PFSK-1 (cell line): ENCODE measurements around the gene SPACA6.

Source experiments
- POLR2AphosphoS5 ChIP-seq: IDR thresholded peaks from 2 replicates; pipeline ENCODE4 v1.6.1; 2012; ENCODE audit warnings: low read depth, mild to moderate bottlenecking, control low read depth, low read length, moderate library complexity
- TAF1 ChIP-seq: IDR thresholded peaks from 2 replicates; pipeline ENCODE4 v1.6.1; 2012; ENCODE audit warnings: low read length, control low read depth, borderline replicate concordance; ENCODE audit not compliant: insufficient read depth
- TF ChIP-seq, protein P1 (sequence below), 2 experiments: IDR thresholded peaks; 2 replicates each; pipeline versions ENCODE4 v1.6.1 to v1.8.0; 2011 to 2012; ENCODE audit warnings: low read depth in 2 of 2, low read length in 2 of 2, control low read depth in 1 of 2, inconsistent platforms in 1 of 2, mild to moderate bottlenecking in 1 of 2, moderate library complexity in 1 of 2; ENCODE audit not compliant: insufficient read depth in 1 of 2

DNA sequence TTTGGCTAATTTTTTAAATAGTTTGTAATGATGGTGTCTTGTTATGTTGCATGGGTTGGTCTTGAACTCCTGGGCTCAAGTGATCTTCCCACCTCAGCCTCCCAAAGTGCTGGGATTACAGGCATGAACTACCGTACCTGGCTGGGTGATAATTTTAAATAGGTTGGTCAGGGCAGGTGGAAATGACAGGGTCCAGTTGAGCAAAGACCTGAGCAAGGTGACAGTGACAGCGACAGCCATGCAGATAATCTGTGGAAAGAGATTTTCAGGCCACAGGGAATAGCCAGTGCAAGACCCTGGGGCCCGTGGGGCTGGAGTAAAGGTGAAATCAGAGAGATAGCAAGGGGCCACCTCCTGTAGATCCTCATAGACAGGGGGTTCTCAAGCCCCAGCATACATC, 3.5 kb downstream of the SPACA6 start:
- TF ChIP-seq, protein P1, sequence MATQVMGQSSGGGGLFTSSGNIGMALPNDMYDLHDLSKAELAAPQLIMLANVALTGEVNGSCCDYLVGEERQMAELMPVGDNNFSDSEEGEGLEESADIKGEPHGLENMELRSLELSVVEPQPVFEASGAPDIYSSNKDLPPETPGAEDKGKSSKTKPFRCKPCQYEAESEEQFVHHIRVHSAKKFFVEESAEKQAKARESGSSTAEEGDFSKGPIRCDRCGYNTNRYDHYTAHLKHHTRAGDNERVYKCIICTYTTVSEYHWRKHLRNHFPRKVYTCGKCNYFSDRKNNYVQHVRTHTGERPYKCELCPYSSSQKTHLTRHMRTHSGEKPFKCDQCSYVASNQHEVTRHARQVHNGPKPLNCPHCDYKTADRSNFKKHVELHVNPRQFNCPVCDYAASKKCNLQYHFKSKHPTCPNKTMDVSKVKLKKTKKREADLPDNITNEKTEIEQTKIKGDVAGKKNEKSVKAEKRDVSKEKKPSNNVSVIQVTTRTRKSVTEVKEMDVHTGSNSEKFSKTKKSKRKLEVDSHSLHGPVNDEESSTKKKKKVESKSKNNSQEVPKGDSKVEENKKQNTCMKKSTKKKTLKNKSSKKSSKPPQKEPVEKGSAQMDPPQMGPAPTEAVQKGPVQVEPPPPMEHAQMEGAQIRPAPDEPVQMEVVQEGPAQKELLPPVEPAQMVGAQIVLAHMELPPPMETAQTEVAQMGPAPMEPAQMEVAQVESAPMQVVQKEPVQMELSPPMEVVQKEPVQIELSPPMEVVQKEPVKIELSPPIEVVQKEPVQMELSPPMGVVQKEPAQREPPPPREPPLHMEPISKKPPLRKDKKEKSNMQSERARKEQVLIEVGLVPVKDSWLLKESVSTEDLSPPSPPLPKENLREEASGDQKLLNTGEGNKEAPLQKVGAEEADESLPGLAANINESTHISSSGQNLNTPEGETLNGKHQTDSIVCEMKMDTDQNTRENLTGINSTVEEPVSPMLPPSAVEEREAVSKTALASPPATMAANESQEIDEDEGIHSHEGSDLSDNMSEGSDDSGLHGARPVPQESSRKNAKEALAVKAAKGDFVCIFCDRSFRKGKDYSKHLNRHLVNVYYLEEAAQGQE (IDR thresholded peaks at IDR 0.05; ENCODE audit: insufficient read depth in 1 of 2, low read depth in 2 of 2, low read length in 2 of 2): no peak
- TF ChIP-seq TAF1: no peak
- TF ChIP-seq POLR2AphosphoS5: no peak
